M059J (cell line): ENCODE measurements around the gene RYR3. TPM values are rescaled to one million over a fixed set of nuclear protein-coding genes. Genes with fewer than 3 reads are reported as not detected.

Experiments used
- DNase-seq: peaks from one replicate; pipeline ENCODE4 v3.0.0-alpha.2; 2012; ENCODE audit warnings: low read depth
- total RNA-seq: library from RNA; depleted of rRNA; stranded (reverse); fragments of >200 nt; shearing (Covaris generic); gene quantifications from 2 replicates; pipeline ENCODE4 v1.2.3, GENCODE V29; 2014

RYR3 gene
- total RNA-seq, 1 experiment from 2014 or later: not detected

DNA sequence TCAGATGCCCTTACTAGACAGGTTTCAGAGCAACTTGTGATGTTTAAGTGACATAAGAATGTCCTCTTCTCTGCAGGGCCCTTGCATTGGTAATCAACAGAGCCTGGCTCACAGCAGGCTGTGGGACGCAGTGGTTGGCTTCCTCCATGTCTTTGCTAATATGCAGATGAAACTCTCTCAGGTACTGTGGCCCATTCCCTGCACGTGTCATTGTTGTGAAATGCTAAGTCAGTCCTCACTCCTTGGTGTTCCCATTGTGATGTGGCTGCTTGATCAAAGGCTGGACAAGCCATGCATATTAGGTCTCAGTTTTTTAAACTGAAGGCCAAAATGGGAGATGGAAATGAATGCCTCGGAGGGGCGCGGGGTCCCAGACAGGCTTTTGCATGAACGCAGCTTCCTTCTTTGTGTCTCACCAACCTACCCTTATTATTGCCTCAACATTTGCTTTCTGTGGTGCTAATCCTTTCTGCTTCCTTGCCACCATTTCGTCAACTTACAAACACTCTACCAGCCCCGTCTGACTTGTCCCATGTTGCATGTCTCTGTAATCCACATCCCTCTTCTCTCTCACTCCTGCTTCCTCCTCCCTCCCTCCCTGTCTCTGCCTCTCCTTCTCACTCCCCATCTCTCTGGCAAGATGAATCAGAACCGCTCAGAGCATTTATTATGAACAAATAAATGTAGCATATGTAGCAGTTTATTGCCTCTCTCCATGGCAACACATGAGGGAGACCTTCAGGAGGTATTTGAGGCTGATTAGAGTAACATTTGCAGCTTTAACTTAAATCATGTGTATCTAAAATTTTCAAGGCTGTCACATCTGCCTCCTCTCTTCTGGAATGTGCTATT is 524.4 kb downstream of the RYR3 start:
- peak; percentile 28 for DNase-seq

DNA sequence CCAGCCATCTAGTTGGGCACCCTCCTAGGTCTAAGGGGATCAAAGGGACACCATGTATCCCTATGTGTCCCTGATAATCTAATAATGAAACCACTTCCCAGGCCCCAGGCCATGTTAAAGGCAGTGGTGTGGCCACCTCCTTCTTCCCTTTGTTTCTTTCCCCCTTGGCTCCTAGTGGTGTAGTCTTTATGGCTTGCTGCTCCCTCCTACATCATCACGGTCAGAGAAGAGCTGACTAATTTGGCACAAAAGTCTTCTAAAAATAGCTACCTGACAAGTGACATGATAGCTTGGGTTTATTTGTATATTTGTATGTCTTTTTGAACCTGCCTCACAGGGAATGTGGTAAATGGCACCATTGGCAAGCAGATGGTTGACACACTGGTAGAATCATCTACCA is 526.5 kb downstream of the RYR3 start:
- DNase-seq: peak; percentile 5

- DNase-seq: no peak
These were observed 528.8 kb downstream of the RYR3 start for GRCh38 chr15:33839540-33839939.

GRCh38 chr15:33840615-33841014 is 529.8 kb downstream of the RYR3 start:
- no peak for DNase-seq

DNA sequence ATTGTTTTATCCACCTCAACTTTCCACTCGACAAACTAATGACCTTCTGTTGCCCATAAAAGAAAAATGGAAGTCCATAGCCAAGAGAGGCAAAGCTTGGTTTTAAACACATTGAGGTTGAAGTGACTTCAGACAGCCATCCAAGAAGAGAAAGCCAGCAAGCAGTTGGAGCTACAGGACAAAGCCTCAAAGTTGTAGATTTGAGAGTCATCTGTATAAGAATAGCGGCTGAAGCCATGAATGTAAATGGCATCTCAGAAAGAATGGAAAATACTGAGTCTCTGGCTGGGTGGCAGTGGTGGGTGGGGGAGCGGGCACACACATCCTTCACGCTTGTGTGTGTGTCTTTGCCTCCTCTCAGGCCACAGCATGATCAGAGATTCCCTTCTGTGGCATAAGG is 533.4 kb downstream of the RYR3 start:
- no peak for DNase-seq

DNA sequence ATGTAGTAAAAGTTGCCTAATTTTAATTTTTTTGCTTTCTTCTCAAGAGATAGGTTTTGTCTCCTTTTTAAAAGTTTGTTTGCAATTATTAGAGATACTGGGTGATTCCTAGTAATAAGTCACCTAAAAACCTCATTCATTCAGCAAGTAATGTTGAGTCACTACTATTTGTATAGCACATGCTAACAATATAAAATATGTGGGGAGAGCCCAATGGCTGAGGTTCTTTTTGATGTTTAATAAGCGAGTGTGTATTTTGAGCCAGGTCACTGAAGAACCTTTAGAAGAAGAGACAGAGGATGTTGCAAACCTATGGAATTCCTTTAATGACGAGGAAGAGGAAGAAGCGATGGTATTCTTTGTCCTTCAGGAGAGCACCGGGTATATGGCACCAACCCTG is 533.8 kb downstream of the RYR3 start:
- no peak for DNase-seq

- peak; percentile 36 for DNase-seq
These were observed 535.4 kb downstream of the RYR3 start for GRCh38 chr15:33846142-33846541.

DNA sequence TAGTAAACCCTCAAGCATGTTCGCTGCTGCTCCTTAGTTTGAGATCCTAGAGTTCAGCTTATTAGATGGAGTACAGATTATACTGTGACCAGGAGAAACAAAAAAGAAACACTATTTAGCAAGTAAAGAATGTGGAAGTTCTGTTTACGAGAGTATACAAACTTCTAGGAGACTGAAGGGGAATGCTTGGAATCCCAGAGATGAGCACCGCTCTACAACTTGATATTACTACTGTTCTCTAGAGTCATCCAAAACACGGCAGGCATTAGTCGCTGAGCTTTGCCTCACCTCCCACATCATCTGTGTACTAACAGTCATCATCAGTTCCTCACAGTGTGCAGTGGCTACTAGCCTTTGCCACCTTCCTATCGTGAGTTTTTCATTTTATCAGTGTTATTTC is 536.1 kb downstream of the RYR3 start:
- DNase-seq: peak; percentile 4

- no peak for DNase-seq
These were observed 537.2 kb downstream of the RYR3 start for GRCh38 chr15:33848011-33848410.

DNA sequence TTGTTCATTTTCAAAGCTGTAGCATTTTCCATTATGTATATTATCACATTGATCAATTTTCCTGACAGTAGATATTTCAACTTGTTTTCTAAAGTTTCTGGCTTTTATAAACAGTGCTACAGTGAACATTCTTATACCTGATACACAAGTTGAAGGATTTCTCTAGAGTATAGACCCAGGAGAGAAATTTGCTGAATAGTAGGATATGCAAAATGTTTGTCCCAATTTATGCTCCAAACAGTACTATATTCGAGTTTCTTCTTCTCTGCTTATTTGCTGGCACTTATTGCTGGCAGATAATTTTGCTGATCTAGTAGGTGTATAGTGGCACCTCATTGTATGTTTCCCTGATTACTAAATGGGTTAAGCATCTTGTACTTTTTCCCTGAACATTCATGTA is 540.3 kb downstream of the RYR3 start:
- DNase-seq: no peak

GRCh38 chr15:33852094-33852493 is 541.3 kb downstream of the RYR3 start:
- DNase-seq: no peak

DNA sequence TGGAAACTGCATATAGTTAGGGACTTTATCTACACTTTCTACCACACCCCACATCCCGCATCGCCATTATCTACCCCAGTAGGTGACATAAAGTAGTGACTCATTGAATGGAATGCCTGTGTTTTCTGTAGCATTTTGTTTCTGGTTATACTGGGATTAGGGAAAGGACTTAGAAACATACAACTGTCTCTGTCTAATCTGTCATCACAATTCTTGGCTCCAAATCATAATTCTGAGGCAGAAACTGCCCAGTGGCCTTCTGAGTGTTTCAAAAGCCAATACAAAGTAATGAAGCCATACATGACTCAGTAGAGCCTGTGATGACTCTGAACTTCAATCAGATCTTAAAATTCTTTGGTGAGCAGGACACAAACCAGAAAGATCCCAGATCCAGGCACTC is 541.8 kb downstream of the RYR3 start:
- DNase-seq: peak; percentile 86

GRCh38 chr15:33857726-33858125 is 547.0 kb downstream of the RYR3 start:
- DNase-seq: no peak

- no peak for DNase-seq
These were observed 548.1 kb downstream of the RYR3 start for GRCh38 chr15:33858836-33859235.

DNA sequence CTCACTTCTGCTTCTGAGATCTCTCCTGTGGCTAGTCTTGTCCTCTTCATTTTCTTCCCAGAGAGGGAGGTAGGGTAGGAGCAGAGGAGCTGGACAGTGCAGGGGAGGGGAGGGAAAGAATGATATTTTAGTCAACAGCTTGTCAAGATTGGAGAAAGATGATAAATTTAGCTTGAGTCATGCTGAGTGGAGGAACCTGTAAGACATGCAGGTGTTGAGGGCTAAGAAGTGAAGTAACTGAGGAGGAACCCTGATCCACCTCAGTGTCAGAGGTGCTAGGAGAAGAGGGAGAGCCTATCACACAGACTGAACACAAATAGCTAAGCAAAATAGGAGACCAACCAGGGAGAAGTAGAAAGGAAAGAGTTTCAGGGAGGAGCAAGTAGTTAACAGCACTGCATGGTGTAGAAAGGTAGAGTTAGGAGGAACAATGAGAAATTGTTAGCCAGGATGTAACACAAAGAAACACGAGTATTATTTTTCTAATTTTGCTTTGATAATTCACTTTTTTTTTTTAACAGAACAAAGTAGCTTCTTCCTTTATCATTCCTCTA is 549.3 kb downstream of the RYR3 start:
- DNase-seq: no peak

- peak; percentile 63 for DNase-seq
These were observed 550.0 kb downstream of the RYR3 start for GRCh38 chr15:33860754-33861153.

DNA sequence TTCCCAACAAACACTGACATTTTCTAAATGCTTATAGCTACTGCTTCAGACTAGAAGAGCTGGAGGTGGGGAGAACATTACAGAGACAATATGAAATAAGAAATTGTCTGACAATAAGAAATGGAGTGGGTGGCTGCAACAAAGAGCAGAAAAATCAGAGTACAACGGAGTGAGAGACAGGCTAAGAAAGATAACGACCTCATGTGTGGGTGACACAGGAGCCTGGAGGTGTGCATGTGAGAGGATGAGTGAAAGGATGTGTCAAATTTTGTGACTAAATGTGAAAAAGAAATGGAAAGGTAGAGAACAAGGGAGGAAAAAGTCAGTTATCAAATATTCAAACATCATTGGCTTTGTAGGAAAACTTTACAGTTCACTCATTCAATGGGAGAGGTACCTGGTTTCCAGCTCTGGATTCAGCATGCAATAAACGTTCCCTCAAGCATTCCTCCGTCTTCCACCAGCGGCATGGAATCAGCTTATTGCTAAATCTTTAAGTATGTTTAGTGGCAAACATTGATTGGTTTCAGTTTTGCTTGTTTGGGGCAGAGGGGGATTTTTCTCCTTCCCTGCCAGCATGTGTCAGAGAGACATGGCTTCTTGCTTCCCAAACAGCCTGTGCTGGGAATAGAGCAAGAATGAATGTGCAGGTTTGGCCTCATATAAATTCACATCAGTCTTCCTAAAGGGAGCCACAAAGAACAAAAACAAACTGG is 553.8 kb downstream of the RYR3 start:
- no peak for DNase-seq

- peak; percentile 5 for DNase-seq
These were observed 554.6 kb downstream of the RYR3 start for GRCh38 chr15:33865416-33865815.

- DNase-seq: peak; percentile 15
These were observed 555.5 kb downstream of the RYR3 start for GRCh38 chr15:33866101-33866737.

GRCh38 chr15:33871980-33872379 is 561.2 kb downstream of the RYR3 start:
- DNase-seq: no peak

DNA sequence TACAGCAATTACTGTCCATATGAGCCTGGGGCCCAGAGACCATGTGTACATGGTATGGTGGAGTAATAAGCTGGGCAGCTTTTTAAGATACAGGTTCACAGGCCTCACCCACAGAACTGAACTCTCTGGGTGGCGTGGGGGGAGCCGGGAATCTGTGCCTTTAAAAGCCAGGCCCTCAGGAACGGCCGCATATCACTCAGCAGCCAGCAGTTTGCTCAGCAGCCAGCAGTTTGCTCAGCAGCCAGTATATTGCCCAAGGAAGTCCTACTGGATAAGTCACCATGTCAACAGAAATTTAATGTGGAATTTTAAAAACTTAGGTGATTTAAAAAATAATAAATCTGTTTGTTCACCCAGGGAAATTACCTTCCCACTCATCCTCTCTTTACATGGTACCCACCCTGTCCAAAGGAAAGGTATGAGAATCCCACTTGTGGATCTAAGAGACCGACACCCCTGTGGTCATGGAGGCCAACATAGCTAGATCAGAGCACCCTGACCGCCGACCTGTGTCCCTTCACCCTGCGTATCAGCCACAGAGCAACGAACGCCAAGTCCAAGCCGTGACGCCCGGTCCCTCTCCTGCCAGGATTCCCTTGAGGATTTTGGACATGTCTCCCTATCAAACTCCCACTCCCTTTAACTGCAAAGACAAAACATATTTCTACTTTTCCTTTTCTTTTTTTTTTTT is 561.8 kb downstream of the RYR3 start:
- DNase-seq: no peak

DNA sequence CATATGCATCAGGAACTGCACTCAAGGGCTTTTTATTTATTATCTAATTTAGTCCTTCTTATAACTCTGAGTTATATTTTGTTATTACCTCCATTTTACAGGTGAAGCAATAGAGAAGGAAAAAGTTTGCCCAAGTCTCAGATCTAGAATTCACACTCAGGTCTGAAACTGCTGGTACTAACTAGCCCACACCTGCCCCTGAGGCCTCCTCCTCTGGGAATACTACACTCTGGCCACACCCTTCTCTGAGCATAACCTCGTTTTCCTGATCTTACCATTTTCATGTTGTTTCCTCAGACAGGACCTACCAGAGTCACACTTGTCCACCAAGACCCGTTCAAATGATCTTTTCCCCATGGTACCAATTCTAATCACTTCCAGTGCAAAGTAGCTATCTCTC is 563.4 kb downstream of the RYR3 start:
- DNase-seq: no peak
